HG02840 (cell line): ENCODE measurements around the gene IMMP2L.
"Not testable (repeated sequence)": the region's sequence is repeated elsewhere in the genome, so short reads cannot be mapped to it uniquely, and the experiment has no call there.

Experiments
- ATAC-seq: cut with Tn5 transposase; IDR thresholded peaks from one replicate; pipeline ENCODE4 v1.9.1; 2021; ENCODE audit warnings: mild to moderate bottlenecking, moderate library complexity, moderate number of reproducible peaks; ENCODE audit not compliant: unreplicated experiment, low FRiP score

IMMP2L gene

GRCh38 chr7:111561904-111562732, at the start of gene IMMP2L:
IMMP2L (minus strand) TSS chr7:111562492.
- peak; percentile 83 for ATAC-seq

DNA sequence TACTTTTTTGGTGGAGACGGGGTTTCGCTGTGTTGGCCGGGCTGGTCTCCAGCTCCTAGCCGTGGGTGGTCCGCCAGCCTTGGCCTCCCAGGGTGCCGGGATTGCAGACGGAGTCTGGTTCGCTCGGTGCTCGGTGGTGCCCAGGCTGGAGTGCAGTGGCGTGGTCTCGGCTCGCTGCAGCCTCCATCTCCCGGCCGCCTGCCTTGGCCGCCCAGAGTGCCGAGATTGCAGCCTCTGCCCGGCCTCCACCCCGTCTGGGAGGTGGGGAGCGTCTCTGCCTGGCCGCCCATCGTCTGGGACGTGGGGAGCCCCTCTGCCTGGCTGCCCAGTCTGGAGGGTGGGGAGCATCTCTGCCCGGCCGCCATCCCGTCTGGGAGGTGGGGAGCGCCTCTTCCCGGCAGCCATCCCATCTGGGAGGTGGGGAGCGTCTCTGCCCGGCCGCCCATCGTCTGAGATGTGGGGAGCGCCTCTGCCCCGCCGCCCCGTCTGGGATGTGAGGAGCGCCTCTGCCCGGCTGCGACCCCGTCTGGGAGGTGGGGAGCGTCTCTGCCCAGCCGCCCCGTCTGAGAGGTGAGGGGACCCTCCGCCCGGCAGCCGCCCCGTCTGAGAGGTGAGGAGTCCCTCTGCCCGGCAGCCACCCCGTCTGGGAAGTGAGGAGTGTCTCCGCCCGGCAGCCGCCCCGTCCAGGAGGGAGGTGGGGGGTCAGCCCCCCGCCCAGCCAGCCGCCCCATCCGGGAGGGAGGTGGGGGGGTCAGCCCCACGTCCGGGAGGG, 47.4 kb upstream of the IMMP2L start:
- ATAC-seq = not testable (repeated sequence)

DNA sequence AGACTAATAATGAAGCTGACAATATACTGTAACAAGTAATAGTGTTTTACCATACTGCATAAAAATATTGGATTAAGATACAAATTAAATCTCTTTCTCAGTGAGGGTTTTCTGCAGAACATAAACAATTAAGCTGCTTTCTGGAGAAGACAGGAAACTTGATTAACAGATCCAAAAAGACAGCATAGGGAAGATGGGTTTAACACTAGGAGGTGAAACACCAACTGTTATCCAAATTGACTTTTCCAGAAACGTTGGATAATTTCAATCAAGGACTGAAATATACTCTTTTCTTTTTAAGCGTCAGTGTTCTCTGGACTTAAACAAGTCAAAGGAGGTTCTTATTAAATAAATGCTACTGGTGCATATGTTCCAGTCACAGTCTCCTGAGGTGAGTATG, 45.3 kb upstream of the IMMP2L start:
- no peak for ATAC-seq

DNA sequence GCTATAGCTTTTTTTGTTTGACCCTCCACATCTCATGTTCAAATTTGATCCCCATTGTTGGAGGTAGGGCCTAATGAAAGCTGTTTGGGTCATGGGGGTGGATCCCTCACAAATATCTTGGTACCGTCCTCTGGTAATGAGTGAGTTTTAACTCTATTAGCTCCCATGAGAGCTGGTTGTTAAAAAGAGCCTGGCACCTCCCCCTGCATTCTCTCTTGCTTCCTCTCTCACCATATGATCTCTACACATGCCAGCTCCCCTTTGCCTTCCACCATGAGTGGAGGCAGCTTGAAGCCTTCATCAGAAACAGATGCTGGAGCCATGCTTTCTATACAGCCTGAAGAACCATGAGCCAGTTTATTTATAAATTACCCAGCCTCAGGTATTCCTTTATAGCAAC, 43.0 kb upstream of the IMMP2L start:
- no peak for ATAC-seq

GRCh38 chr7:111600091-111600490, 37.8 kb upstream of the IMMP2L start:
- ATAC-seq = no peak

GRCh38 chr7:111595780-111596179, 33.5 kb upstream of the IMMP2L start:
- ATAC-seq = no peak

DNA sequence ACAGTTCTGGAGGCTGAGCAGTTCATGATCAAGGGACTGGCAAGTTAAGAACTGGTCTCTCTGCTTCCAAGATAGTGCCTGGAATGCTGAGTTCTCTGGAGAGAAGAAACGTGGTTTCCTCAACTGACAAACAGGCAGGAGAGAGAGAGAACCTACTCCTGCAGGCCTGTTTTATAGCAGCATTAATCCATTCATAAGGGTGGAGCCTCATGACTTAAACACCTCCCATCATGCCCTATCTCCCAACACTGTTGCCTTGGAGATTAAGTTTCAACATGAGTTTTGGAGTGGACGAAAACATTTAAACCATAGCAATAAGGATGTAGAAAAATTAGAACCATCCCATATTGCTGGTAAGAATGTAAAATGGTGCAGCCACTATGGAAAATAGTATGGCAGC, 32.3 kb upstream of the IMMP2L start:
- no peak for ATAC-seq

DNA sequence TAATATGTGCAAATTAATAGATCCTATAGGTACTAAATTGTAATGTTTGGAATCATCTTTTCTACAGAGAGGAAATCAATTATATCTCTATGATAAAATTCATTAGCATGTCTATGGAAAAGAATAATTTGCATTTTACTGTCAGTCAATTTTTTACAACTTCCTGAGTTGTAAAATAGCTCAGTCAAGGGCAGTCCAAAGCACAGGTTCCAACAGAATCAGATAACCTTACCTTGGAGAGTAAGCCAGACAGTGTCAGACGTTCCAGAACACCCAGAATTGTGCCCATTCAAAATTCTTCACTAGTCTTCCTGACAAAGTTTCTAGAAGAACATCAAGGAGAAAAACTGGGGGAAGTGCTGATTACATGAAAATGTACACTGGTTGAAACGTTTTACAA, 31.1 kb upstream of the IMMP2L start:
- no peak for ATAC-seq

DNA sequence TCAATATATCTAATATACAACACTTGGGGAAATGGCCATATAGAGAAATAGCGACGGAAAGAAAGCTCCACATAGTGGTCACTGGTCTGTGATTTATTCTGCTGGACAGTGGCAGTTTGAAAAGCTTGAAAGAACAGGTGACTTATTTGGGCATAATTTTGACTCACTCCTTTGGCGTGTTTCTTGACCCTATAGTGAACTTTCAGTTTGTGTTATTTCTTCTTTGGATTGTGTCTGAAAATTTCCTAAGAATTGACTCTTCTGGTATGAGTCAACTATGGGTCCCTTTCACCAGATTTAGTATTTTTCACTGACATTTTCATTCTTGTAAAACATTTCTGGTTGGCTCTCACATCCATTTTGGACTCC, 25.8 kb upstream of the IMMP2L start:
- no peak for ATAC-seq

- ATAC-seq = no peak
Observed at GRCh38 chr7:111587410-111588064, 25.2 kb upstream of the IMMP2L start.

DNA sequence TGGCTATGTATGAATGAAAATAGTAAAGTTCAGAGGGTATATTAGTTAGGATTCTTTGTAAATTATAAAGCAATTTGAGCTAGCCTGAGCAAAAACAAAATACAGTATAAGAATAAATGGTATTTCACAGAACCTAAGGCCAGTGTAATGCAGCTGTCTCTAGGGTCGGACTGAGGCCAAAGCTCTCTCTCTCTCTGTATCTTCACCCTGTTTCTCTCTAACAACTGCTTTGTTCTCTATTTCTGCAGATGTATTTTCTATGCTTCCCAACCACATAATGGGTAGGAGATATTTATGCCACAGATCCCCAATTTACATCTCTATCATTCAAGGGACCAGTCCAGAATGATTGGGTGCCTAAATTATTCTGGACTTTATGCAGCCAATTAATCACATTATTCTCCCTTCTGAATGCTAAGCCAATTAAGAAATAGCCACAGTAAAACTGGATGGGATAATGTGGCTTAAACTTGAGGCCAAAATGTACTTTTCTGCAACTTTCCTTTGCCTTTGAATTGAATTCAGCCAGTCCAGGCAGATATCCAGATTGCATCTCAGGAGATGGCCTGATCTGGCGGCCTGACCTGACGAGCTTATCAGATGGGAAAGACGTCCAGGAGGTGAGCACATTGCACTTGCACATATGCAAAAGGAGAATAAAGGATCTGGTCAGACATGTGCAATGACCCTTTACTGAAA, 24.6 kb upstream of the IMMP2L start:
- ATAC-seq = no peak

GRCh38 chr7:111581784-111582488, 19.6 kb upstream of the IMMP2L start:
- not testable (repeated sequence) for ATAC-seq

DNA sequence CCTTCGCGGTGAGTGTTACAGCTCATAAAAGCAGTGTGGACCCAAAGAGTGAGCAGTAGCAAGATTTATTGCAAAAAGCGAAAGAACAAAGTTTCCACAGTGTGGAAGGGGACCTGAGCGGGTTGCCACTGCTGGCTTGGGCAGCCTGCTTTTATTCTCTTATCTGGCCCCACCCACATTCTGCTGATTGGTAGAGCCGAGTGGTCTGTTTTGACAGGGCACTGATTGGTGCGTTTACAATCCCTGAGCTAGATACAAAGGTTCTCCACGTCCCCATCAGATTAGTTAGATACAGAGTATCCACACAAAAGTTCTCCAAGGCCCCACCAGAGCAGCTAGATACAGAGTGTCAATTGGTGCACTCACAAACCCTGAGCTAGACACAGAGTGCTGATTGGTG, 18.9 kb upstream of the IMMP2L start:
- ATAC-seq = not testable (repeated sequence)

GRCh38 chr7:111578754-111579153, 16.5 kb upstream of the IMMP2L start:
- no peak for ATAC-seq

- ATAC-seq = no peak
Observed at GRCh38 chr7:111571720-111572119, 9.4 kb upstream of the IMMP2L start.

DNA sequence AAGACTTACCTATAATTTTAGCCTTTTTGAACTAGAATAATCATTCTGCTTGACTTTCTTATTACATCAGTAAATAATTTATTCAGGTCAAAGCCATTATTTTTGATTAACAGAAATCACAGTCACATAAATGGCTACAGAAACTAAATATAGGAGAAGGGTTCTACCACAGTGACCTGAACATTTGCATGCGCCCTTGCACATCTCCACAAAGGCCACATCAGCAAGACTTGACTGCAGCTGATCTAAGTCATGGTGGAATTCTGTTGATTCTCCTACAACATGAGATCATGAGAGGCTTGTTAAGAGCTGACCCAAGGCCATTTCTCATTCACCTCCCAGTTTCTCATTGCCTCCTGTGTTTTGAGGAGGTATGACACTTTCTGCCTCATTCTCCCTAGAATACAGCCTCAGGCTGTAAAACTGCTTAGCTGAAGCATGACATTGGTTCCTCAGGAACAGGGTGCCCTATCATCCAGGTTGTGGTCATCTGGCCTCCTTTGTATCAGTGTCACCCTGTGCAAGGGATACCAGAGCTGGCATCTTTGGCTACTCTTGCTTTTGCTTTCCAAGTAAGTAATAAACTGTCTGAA, 6.7 kb upstream of the IMMP2L start:
- ATAC-seq = no peak

DNA sequence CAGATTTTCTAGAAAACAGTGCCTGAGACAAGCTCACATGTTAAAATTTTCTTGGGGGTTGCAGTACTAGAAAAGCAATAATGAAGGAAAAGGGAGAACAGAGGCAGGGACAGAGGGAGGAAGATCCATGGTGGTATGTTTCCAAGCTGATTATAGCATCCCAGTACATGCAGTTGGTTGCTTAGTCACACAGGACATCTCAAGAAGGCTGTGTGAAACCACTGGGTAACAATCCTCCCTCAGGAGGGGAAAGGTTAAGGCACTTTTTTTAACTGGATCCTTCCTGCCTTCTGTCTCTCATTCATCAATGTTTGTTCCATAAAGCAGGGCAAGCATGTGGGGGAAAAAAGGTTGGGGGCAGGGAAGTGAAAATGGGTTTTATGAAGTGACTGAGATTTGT, 6.1 kb upstream of the IMMP2L start:
- ATAC-seq = no peak

- no peak for ATAC-seq
Observed at GRCh38 chr7:111564078-111564477, 1.8 kb upstream of the IMMP2L start.

DNA sequence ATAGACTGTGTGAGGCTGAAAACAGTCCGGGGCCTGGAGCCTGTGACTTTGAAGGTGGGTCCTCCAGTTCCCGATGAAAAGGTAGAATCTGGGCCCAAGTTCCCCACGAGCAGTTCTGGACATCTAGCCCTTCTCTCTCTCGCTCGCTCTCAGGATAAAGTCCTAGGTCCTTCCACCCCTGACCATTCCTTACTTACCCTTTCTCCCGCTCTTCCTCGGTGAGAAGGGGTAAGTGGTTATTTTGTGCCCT, 713 bp downstream of the IMMP2L start:
- no peak for ATAC-seq
